Kasumi-1 (cell line): ENCODE data around the gene PLXDC2.

Source experiments
- DNase-seq, 2 experiments: peaks; one replicate each; lab custom pipeline; 2025; lab: John Stamatoyannopoulos, UW

The PLXDC2 gene

GRCh38 chr10:19941206-19941880 is 125.1 kb downstream of the PLXDC2 start:
- DNase-seq, result no peak

GRCh38 chr10:19944911-19945663 is 128.9 kb downstream of the PLXDC2 start:
- no peak for DNase-seq

- DNase-seq, result no peak
Measured at GRCh38 chr10:19946245-19946644, 130.0 kb downstream of the PLXDC2 start.

- no peak for DNase-seq
Measured at GRCh38 chr10:19946791-19947190, 130.6 kb downstream of the PLXDC2 start.

GRCh38 chr10:19947215-19947614 is 131.0 kb downstream of the PLXDC2 start:
- no peak for DNase-seq

GRCh38 chr10:19947656-19948055 is 131.4 kb downstream of the PLXDC2 start:
- DNase-seq, result no peak

- DNase-seq, result no peak
Measured at GRCh38 chr10:19952224-19953010, 136.2 kb downstream of the PLXDC2 start.

- DNase-seq, result no peak
Measured at GRCh38 chr10:19954601-19955000, 138.4 kb downstream of the PLXDC2 start.

GRCh38 chr10:19956516-19957032 is 140.3 kb downstream of the PLXDC2 start:
- DNase-seq, result no peak

- DNase-seq, result no peak
Measured at GRCh38 chr10:19958787-19959186, 142.6 kb downstream of the PLXDC2 start.

GRCh38 chr10:19961076-19962053 is 145.1 kb downstream of the PLXDC2 start:
- no peak for DNase-seq

- DNase-seq, result no peak
Measured at GRCh38 chr10:19964625-19965024, 148.4 kb downstream of the PLXDC2 start.

GRCh38 chr10:19966751-19967150 is 150.5 kb downstream of the PLXDC2 start:
- DNase-seq, result no peak

GRCh38 chr10:19967981-19968380 is 151.7 kb downstream of the PLXDC2 start:
- DNase-seq, result no peak

GRCh38 chr10:19968745-19969144 is 152.5 kb downstream of the PLXDC2 start:
- no peak for DNase-seq

- no peak for DNase-seq
Measured at GRCh38 chr10:19970256-19970655, 154.0 kb downstream of the PLXDC2 start.

GRCh38 chr10:19970717-19971116 is 154.5 kb downstream of the PLXDC2 start:
- DNase-seq, result no peak

- no peak for DNase-seq
Measured at GRCh38 chr10:19971343-19972052, 155.3 kb downstream of the PLXDC2 start.

GRCh38 chr10:19974138-19974537 is 157.9 kb downstream of the PLXDC2 start:
- no peak for DNase-seq

- DNase-seq, result no peak
Measured at GRCh38 chr10:19974554-19974953, 158.3 kb downstream of the PLXDC2 start.

- no peak for DNase-seq
Measured at GRCh38 chr10:19977097-19977521, 160.9 kb downstream of the PLXDC2 start.
